Stromal cell of bone marrow (primary cell): ENCODE measurements around the gene TSC22D4.

ENCODE experiments used
- DNase-seq: peaks from one replicate; pipeline ENCODE4 v3.0.0-alpha.2; 2012; ENCODE audit warnings: low read depth

TSC22D4 gene

GRCh38 chr7:100492738-100493475 lies 13.9 kb upstream of the TSC22D4 start:
- no peak for DNase-seq

GRCh38 chr7:100491192-100491578 lies 12.2 kb upstream of the TSC22D4 start:
- DNase-seq = no peak

GRCh38 chr7:100490483-100491191 lies 11.6 kb upstream of the TSC22D4 start:
- no peak for DNase-seq

GRCh38 chr7:100489824-100490223 lies 10.8 kb upstream of the TSC22D4 start:
- DNase-seq = no peak

- no peak for DNase-seq
Observed at GRCh38 chr7:100489121-100489520, 10.1 kb upstream of the TSC22D4 start.

GRCh38 chr7:100488333-100489095 lies 9.5 kb upstream of the TSC22D4 start:
- no peak for DNase-seq

- DNase-seq = no peak
Observed at GRCh38 chr7:100486753-100487446, 7.9 kb upstream of the TSC22D4 start.

GRCh38 chr7:100486111-100486636 lies 7.2 kb upstream of the TSC22D4 start:
- DNase-seq = no peak

GRCh38 chr7:100485471-100485876 lies 6.5 kb upstream of the TSC22D4 start:
- DNase-seq = no peak

GRCh38 chr7:100484673-100485045 lies 5.6 kb upstream of the TSC22D4 start:
- DNase-seq = no peak

- no peak for DNase-seq
Observed at GRCh38 chr7:100483722-100484672, 5.0 kb upstream of the TSC22D4 start, which contains the start of gene NYAP1. Gene NYAP1, plus strand, starts transcription at chr7:100483927. Its CDS starts 1,385 bp downstream, at chr7:100485312.

- no peak for DNase-seq
Observed at GRCh38 chr7:100483090-100483721, 4.2 kb upstream of the TSC22D4 start.

- no peak for DNase-seq
Observed at GRCh38 chr7:100482728-100483089, 3.7 kb upstream of the TSC22D4 start.

GRCh38 chr7:100481466-100481865 lies 2.5 kb upstream of the TSC22D4 start:
- no peak for DNase-seq

- no peak for DNase-seq
Observed at GRCh38 chr7:100477871-100478267, 1.1 kb downstream of the TSC22D4 start.

- DNase-seq = no peak
Observed at GRCh38 chr7:100476903-100477870, 1.8 kb downstream of the TSC22D4 start.

GRCh38 chr7:100476101-100476780 lies 2.8 kb downstream of the TSC22D4 start:
- no peak for DNase-seq

- no peak for DNase-seq
Observed at GRCh38 chr7:100475549-100475948, 3.5 kb downstream of the TSC22D4 start.
